Measurements from ENCODE around the gene GRID2.
"Not testable (repeated sequence)": the region's sequence is repeated elsewhere in the genome, so short reads cannot be mapped to it uniquely, and the experiment has no call there.

The GRID2 gene

DNA sequence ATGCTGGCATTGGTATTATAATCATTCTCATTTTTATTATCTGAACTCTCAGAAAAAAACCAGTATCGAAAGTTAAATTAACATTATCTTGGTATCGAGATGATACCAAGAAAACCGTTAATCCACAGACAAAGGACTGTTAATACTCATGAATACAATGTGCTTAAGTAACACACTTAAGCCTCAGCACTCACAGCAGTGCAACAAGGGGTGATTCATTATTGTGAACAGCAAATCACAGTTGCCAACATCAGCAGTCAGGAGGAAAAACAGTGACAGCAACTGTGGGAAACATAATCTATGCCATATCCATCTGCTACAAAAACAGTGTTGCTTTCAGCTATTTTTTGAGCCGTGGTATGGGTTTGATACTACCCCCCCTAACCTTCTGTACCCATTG, 1313.8 kb downstream of the GRID2 start:
- DNase-seq, result no peak

DNA sequence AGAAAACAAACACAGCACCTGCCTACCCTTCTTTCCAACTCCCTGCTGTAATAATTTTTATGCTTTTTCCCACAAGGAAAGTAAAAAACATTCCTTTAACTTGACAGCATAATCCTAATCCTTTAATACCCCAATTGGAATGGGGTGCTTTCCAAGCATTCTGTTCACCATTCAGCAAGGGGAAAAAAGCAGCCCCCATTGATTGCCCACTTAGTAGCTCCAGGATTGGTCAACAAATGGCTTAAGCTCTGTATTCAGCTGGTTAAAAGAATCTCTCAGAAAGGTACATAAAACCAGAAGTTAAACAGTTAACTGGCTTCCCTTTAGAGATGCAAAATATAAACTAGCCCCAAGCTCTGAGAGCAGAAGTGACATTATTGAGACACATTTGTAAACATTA, 1330.0 kb downstream of the GRID2 start:
- no peak for DNase-seq

DNA sequence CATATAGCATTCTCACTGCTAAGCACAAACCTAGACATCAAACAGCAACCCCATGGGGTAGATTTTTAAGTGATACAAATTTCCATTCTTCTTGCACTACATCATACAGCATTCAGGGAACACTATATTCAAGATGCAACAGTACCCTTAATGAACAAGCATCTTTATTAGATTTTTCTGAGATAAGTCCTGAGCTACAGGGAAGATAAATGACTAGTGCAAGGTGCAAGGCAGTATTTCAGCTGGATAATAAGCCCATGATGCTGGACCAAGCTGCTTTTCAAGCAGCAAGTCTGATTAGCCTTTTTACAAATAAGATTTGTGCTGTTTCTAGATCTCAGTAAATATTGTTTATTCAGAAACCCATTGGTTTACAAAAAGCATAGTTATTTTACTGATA, 1332.2 kb downstream of the GRID2 start:
- no peak for DNase-seq

DNA sequence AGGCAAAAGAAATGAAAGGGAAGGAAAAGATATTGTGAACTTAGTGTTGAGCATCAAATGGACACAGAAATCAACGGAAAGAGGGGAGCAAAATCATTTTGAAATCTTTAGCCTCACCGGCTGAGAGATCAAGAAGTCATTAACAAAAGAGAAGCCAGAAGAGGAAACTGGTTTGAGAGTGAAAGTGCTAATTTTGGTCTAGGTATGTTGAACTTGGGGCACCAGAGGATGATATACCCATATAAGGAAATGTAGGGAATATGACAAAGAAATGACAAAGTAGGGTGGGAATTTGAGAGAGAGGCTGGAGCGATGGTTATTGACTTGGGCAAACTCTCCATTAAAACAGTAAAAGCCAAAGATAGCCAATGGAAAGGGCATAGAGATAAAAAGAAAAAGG, 1341.4 kb downstream of the GRID2 start:
- no peak for DNase-seq

DNA sequence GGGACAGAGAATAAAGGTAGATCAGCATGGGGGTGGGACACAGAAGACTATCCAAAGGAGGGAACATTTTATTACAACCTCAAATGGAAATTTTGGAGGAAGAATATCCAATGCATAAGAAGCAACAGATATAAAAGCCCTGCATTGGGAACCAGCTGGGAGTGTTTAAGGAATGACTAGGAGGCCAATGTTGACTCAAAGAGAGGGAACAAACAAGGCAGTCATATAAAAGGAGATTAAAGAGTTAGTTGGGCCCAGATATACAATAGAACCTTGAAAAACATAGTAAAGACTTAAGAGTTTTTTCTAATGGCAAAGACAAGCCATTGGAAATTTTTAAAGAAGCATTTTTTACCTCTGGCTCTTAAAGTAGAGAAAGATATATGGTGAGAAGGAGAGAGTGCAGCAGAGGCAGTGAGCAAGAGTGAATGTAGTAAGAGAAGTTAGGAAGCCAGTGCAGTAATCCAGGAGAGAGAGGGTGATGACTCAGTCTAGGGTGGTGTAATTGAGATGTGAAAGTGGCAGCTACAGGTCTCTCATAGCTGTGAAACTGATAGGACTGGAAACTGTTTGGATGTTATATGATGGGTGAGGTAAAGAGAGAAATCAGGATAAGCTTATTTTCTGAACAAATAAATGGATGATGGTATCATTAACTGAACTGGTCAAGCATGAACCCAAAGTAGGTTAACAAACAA, 1342.6 kb downstream of the GRID2 start:
- DNase-seq, result no peak

DNA sequence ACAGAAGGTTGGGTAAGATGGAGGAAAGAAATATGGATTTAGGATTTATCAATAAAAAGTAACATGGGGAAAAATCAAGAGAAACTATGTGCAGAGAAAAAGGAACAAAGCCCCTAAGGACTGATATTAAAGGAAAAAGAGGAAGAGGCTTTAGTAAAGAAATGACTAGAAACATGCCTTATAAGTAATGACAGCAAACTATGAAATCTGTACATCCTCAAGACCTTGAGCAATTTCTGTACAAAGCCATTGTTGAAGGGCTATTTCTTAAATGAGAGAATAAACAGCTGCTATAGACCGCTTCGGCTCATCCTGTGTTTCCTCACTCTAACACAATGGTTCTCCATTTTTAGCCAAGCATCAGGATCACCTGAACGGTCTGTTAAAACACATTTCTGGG, 1344.5 kb downstream of the GRID2 start:
- no peak for DNase-seq

DNA sequence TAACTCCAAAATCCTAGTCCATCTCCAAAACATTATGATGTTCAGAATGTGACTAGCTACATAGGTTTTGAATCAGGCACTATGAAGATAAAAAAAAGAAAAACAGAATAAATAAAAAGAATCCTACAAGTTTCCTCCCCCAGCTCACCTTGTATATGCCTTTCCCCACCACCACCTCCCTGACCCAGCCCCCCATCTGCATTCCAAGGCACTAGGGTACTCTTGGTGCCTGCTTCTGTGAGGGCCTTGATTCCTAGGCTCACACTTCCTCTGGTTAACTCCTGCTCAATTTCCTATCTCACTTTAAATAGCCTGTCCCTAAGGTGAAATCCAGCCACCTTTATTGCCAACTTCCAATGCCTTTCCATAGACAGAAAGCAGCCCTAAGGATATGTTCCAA, 1346.1 kb downstream of the GRID2 start:
- no peak for DNase-seq

DNA sequence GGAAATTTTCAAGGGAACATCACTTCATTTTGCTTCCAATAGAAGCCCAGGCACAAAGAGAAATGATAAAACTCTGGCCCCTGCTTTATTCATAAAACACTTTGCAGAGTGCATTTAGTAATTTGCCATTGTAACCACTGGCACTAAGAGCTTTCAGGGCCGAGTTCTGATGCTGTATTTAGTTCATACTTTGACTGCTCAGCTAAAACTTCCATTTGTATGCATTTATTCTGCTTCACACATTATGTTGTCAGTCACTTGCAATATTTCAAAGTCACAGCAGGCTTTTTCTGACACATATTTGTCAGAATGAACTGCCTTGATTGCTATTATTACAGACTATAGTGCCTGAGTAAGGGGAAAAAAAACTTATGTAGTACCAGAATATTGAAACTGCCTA, 1350.4 kb downstream of the GRID2 start:
- DNase-seq, result no peak

DNA sequence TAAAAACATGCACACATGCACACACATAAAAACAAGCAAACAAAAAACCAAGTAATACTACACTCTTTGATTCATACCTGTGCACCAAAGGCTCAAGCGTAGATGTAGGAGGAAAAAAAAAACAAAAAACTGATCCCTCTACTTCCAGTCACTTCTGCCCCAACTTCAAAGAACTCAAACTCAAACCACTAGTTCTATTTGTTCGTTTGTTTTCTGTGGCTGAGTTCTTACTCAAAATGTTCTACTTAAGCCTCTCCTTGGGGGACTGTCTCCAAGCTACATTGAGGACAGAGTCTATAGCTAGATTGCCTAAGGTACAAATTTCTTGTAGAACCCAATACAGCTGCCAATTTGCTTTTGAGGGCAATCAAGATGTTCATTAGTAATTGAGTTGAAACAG, 1353.8 kb downstream of the GRID2 start:
- DNase-seq, result no peak

DNA sequence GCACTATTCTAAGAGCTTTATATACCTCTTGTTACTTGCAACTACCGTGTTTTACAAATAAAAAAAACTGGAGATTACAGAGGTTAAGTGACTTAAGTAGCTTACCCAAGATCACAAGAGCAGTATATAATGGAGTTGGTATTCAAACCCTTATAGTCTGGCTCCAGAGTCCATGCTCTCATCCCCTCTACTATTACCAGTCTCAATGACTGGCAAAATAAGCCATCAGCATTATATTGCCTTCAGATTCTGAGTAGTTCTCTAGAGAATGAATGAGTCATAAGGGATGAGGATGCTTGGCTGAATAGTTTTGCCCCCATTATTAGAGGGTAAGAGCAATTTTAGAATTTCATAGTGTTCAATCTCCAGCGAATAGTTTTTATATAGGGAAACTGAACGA, 1354.7 kb downstream of the GRID2 start:
- DNase-seq, result no peak

DNA sequence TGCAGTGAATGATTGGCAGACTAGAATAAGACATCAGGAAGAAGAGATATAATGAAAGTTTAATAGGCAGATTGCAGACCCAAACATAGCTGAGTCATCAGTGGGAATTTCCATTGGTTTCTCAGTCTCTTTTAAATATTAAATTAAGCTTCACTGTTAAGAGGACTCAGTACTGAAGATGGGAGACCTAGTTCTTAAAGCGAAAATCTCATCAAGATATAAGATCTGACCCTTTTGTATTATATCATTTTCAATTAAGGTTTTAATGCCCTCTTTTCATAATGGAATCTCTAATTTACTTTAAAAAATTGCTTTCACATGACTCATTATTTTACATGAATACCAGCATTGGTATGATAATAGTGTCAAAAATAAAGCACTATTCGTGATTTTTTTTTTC, 1355.9 kb downstream of the GRID2 start:
- no peak for DNase-seq

DNA sequence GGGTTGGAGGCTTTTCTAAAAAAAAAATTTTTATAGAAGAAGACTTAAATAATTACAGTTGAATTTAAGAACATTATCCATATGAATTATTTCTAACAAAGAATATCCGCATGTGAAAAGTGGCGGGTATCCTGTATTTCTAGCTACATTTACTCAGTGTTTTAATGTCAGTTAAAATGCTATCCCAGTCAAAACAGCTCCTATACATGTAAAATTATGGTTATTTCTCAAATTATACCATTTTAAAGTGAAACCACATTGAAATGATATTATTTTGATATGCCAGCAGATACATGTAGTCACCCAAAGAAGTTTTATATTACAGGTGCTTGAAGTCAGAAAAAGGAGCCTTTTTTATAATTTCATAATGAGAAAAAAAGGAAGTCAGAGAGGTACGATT, 1356.3 kb downstream of the GRID2 start:
- DNase-seq, result no peak

DNA sequence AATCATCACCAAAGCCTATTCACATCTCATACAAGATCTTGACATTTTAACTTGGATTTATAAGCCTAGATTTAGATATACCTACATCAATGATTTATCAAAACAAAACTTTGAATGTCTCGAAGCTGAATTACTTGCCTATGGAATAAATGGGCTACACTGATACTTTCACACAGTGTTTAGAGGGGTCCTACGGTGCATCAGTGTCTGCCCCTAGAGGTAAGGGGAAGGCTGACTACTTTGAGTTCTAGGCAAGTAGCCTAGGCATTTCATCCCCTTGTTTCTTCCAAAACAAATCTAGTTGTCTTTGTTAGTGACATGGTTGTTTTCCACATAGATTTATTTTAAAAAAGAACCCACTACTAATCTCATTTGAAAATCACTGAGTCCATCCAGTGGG, 1366.7 kb downstream of the GRID2 start:
- no peak for DNase-seq

DNA sequence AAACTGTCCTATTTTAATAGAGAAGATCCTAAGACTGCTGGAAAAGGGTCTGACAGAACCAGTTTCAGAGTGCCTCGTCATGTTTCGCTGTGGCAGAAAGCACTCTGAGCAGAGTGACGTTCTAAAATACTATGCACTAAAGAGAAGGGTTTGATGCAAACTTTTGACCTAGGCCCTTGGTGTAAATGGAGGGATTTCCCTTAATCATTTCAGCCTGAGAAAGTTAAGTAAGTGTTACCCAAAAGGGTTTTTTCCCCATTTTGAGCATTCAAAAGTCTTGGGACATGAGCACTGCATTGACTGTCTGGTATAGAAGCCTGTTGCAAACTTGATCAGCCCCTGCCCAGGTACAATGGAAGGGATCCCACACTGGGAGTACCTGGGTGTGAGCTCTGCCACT, 1367.3 kb downstream of the GRID2 start:
- no peak for DNase-seq

DNA sequence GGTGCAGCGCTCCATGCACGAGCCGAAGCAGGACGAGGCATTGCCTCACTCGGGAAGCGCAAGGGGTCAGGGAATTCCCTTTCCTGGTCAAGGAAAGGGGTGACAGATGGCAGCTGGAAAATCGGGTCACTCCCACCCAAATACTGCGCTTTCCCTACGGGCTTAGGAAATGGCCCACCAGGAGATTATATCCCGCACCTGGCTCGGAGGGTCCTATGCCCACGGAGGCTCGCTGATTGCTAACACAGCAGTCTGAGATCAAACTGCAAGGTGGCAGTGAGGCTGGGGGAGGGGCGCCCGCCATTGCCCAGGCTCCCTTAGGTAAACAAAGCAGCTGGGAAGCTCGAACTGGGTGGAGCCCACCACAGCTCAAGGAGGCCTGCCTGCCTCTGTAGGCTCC, 1373.2 kb downstream of the GRID2 start:
- not testable (repeated sequence) for DNase-seq

DNA sequence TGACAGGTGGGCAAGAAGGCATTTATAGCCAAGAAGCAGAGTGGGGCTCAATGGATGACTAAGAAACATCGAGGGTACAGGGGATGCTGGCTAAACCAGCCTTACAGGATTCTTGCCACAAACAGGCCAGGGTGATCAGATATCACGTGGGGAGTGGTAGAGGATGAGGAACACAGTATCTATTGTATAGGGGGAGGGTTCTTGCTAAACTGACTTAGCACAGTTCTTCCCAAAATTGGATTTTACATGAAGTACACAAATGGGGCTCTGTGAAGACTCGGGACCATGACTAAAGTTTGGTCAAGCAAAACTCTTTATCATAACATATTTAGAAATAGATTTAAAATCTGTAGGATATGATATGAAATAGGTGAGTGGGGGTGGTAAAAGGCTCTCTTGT, 1380.8 kb downstream of the GRID2 start:
- no peak for DNase-seq

DNA sequence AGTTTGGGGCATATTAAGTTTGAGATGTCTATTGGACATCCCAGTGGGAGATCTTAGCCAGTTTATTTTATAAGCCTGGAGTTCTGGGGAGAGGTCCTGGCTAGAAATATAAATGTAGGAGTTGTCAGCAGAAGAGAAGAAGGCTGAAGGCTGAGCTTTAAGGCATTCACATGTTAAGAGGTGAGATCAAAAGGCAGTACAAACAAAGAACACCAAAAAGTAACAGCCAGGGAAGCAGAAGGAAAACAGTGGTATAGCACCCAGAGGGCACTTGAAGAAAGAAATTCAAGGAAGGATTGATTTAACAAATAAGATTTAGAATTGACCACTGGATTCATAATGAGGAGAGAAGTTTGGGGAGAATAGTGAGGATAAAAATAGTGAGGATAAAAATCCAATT, 1383.5 kb downstream of the GRID2 start:
- no peak for DNase-seq

DNA sequence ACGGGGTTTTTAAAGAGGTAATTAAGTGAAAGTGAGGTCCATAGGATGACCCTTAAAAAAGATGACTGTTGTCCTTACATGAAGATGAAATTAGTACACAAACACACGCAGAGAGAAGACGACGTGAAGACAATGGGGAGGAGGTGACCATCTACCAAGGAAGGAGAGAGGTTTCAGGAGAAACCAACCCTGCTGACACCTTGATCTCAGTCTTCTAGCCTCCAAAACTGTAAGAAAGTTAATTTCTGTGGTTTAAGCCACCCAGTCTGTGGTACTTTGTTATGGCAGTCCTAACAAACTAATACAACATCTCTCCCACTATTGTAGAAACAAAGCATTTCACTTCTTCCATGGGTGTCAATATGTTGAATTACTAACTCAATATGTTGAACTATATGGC, 1385.2 kb downstream of the GRID2 start:
- no peak for DNase-seq

DNA sequence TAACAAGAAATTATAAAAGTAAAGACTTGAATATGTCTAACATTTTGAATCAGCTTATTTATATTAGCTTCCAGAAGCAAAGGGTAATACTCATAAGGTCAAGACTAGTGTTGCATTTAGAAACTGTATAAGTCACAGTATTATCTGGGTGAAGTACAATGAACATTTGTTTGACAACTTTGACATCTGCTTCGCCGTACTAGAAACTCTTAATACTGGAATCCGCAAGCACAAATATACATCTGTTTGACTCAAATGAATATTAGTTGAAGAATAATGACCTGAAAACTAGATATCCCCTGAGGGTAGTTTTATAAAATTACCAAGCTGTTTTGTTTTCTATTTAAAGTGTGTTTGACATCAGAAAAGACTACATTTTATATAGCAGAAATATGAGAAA, 1389.4 kb downstream of the GRID2 start:
- DNase-seq, result no peak

DNA sequence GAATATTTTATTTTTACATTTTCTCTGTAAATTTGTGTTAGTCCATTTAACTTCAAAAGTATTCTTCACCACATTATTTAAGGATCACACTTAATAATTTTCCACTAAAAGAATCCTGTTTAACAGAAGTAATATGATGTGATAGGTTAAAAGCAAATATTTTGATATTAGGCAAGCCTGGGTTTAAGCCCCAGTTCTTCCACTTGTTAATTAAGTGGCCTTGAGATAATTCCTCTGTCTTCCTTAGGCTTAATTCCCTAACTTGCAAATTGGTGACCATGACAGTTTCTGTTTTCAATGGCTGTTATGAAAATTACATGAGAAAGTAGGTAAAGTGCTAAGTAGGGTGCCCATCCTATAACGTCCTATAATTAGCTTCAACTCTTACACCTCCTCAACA, 1394.9 kb downstream of the GRID2 start:
- DNase-seq, result no peak

DNA sequence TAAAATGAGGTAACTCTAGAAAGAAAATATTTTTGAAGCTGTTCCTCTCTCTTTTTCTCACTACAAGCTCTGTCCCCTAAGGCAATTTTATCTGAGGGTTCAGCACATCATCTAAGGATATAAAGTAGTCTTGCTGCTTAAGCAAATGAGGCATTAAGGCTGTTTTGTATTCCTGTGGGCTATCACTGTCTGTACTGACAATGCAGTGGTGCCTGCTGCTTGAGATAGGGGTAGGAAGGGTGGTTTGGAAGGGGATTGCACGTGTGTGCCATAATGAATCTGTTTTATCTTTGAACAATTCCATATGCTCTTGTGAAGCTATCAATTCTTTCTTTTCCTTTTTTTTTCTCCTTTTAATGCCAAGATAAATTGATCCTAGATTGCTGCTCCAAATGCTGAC, 1396.8 kb downstream of the GRID2 start:
- no peak for DNase-seq

DNA sequence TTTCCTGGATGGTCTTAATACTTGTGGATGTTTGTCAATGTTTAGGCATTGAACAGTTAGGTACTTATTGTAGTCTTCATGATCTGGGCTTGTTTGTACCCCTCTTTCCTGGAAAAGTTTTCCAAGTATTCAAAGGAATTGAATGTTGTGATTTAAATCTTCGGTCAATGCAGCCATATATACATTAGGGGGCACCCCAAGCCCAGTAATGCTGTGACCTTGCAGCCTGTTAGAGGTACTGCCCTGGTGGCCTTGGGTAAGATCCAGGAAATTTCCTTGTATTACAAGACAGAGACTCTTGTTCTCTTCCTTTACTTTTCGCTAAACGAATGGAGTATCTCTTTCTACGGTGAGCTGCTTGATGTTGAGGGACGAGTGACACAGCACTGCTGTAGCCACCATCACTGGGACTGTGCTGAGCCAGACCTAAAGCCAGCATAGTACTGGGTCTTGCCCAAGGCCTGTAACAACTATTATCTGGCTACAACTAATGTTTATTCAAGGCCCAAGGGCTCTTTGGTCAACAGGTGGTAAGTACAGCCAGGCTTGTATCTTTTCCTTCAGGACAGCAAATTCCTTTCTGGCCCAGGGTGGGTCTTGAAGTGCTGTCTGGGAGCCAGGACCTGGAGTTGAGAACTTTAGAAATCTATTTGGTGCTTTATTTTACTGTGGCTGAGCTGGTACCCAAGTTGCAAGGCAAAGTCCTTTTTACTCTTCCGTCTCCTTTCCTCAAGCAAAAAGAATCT, 1406.5 kb downstream of the GRID2 start:
- no peak for DNase-seq

DNA sequence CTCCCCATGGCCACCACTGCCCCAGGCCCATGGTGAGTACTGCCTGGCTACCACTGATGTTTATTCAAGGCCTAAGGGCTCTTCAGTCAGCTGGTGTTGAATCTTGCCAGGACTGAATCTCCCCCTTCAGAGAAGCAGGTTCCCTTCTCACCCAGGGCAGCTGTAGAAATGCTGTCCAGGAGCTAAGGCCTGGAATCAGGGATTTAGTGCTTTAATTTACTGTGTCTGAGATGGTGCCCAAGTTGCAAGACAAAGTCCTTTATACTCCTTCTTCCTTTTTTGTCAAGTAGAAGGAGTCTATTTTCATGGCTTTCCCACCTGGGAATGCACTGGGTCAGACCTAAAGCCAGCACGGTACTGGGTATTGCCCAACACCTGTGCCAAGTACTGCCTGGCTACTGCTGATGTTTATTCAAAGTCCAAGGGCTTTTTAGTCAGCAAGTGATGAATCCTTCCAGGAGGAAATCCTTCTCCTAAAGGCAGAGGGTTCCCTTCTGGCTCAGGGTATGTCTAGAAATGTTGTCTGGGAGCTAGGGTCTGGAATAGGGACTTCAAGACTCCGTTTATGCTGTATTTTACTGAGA, 1407.2 kb downstream of the GRID2 start:
- no peak for DNase-seq

DNA sequence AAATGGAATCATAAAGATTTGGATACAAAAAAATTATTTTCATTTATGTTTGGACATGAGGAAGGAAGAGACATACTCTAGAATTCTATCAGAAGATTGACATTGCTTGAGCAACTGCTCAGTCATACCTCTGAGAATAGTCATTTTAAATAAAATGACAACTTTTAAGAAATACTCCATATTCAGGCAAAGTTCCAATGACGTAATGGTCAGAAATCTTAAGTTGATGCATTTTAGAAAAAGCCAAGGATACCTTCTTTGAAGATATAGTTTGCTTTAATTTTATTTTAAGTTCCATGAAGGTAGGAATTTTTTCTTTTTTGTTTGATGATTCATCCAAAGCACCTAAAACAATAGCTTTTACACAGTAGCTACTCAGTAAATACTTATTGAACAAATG, 1414.5 kb downstream of the GRID2 start:
- no peak for DNase-seq

DNA sequence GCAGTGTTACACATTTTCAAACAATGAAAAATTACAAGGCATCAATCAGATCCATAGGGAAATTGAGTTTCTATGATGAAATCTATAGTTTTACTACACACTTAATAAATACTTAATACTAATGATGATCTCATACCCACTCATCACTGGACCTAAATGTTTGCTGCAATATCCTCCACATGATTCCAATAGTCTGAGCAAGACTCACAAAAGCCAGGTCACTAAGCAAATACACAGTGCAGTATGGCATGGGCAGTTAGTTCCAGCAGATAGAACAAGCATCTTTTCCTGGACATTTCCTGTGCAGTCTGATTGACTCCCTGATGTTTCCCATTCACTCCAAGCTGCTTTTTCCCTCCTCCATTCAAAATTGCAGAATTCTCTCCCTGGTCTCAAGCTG, 1415.8 kb downstream of the GRID2 start:
- no peak for DNase-seq
